Measurements from ENCODE around the gene TLL2. TPM values are rescaled to one million over a fixed set of nuclear protein-coding genes. Genes with fewer than 3 reads are reported as not detected.

The TLL2 gene
- total RNA-seq, 2 donors from 2014 or later: 0.16 TPM; not detected in 1

- ATAC-seq (no peak), DNase-seq (ENCODE audit: low spot score in 2 of 2) (no peak)
- Mint-ChIP-seq H3K27ac (no peak overlapping the region), H3K36me3 (no peaks in the 10 kb centered on the region), H3K9me3 (no peaks in the 10 kb centered on the region)
Observed at GRCh38 chr10:96418582-96418981, 95.1 kb downstream of the TLL2 start.

GRCh38 chr10:96417441-96417840, 96.3 kb downstream of the TLL2 start:
- DNase-seq (ENCODE audit: low spot score in 2 of 2) (no peak), ATAC-seq (no peak)
- H3K9me3 Mint-ChIP-seq: no peaks in the 10 kb centered on the region
- no peaks in the 10 kb centered on the region for H3K36me3 Mint-ChIP-seq
- H3K27ac Mint-ChIP-seq: no peak overlapping the region

GRCh38 chr10:96416643-96417042, 97.1 kb downstream of the TLL2 start:
- no peak for DNase-seq (ENCODE audit: low spot score in 2 of 2)
- no peak for ATAC-seq
- H3K36me3 Mint-ChIP-seq: no peaks in the 10 kb centered on the region
- H3K9me3 Mint-ChIP-seq: no peaks in the 10 kb centered on the region
- no peak overlapping the region for H3K27ac Mint-ChIP-seq

GRCh38 chr10:96415891-96416554, 97.7 kb downstream of the TLL2 start:
- no peaks in the 10 kb centered on the region for H3K36me3 Mint-ChIP-seq
- no peak for ATAC-seq
- H3K9me3 Mint-ChIP-seq: no peaks in the 10 kb centered on the region
- DNase-seq (ENCODE audit: low spot score in 2 of 2): no peak
- H3K27ac Mint-ChIP-seq: no peak overlapping the region

GRCh38 chr10:96415150-96415890, 98.4 kb downstream of the TLL2 start:
- Mint-ChIP-seq H3K9me3 (no peaks in the 10 kb centered on the region), H3K36me3 (no peaks in the 10 kb centered on the region), H3K27ac (no peak overlapping the region)
- ATAC-seq (no peak), DNase-seq (ENCODE audit: low spot score in 2 of 2) (no peak)

GRCh38 chr10:96414303-96414702, 99.4 kb downstream of the TLL2 start:
- ATAC-seq (no peak), DNase-seq (ENCODE audit: low spot score in 2 of 2) (no peak)
- Mint-ChIP-seq H3K36me3 (no peaks in the 10 kb centered on the region), H3K27ac (no peak overlapping the region), H3K9me3 (no peaks in the 10 kb centered on the region)

GRCh38 chr10:96413151-96413787, 100.5 kb downstream of the TLL2 start:
- Mint-ChIP-seq H3K36me3 (no peaks in the 10 kb centered on the region), H3K9me3 (no peaks in the 10 kb centered on the region), H3K27ac (no peak overlapping the region)
- DNase-seq (ENCODE audit: low spot score in 2 of 2) (no peak), ATAC-seq (no peak)

- no peak overlapping the region for H3K27ac Mint-ChIP-seq
- ATAC-seq: no peak
- no peaks in the 10 kb centered on the region for H3K9me3 Mint-ChIP-seq
- H3K36me3 Mint-ChIP-seq: no peaks in the 10 kb centered on the region
- no peak for DNase-seq (ENCODE audit: low spot score in 2 of 2)
Observed at GRCh38 chr10:96411716-96412320, 101.9 kb downstream of the TLL2 start.

- H3K36me3 Mint-ChIP-seq: no peaks in the 10 kb centered on the region
- DNase-seq (ENCODE audit: low spot score in 2 of 2): no peak
- H3K27ac Mint-ChIP-seq: no peak overlapping the region
- H3K9me3 Mint-ChIP-seq: no peaks in the 10 kb centered on the region
- ATAC-seq: no peak
Observed at GRCh38 chr10:96410296-96410695, 103.4 kb downstream of the TLL2 start.

GRCh38 chr10:96408201-96408600, 105.5 kb downstream of the TLL2 start:
- DNase-seq (ENCODE audit: low spot score in 2 of 2): no peak
- Mint-ChIP-seq H3K36me3 (no peaks in the 10 kb centered on the region), H3K27ac (no peak overlapping the region), H3K9me3 (no peaks in the 10 kb centered on the region)
- ATAC-seq: no peak

GRCh38 chr10:96407560-96408069, 106.1 kb downstream of the TLL2 start:
- no peaks in the 10 kb centered on the region for H3K9me3 Mint-ChIP-seq
- H3K36me3 Mint-ChIP-seq: no peaks in the 10 kb centered on the region
- no peak for ATAC-seq
- H3K27ac Mint-ChIP-seq: no peak overlapping the region
- no peak for DNase-seq (ENCODE audit: low spot score in 2 of 2)

- Mint-ChIP-seq H3K9me3 (no peaks in the 10 kb centered on the region), H3K27ac (no peak overlapping the region), H3K36me3 (no peaks in the 10 kb centered on the region)
- DNase-seq (ENCODE audit: low spot score in 2 of 2) (no peak), ATAC-seq (no peak)
Observed at GRCh38 chr10:96406091-96406490, 107.6 kb downstream of the TLL2 start.

GRCh38 chr10:96402417-96403305, 111.1 kb downstream of the TLL2 start:
- DNase-seq (ENCODE audit: low spot score in 2 of 2) (no peak), ATAC-seq (no peak)
- no peaks in the 10 kb centered on the region for H3K9me3 Mint-ChIP-seq
- no peaks in the 10 kb centered on the region for H3K36me3 Mint-ChIP-seq
- H3K27ac Mint-ChIP-seq: no peak overlapping the region

- Mint-ChIP-seq H3K27ac (no peak overlapping the region), H3K36me3 (no peaks in the 10 kb centered on the region), H3K9me3 (no peaks in the 10 kb centered on the region)
- DNase-seq (ENCODE audit: low spot score in 2 of 2) (no peak), ATAC-seq (no peak)
Observed at GRCh38 chr10:96401036-96401435, 112.7 kb downstream of the TLL2 start.

- H3K27ac Mint-ChIP-seq: no peak overlapping the region
- no peaks in the 10 kb centered on the region for H3K9me3 Mint-ChIP-seq
- no peaks in the 10 kb centered on the region for H3K36me3 Mint-ChIP-seq
- ATAC-seq (no peak), DNase-seq (ENCODE audit: low spot score in 2 of 2) (no peak)
Observed at GRCh38 chr10:96400465-96400864, 113.3 kb downstream of the TLL2 start.

GRCh38 chr10:96397902-96398301, 115.8 kb downstream of the TLL2 start:
- H3K36me3 Mint-ChIP-seq: no peaks in the 10 kb centered on the region
- DNase-seq (ENCODE audit: low spot score in 2 of 2): no peak
- H3K9me3 Mint-ChIP-seq: no peaks in the 10 kb centered on the region
- H3K27ac Mint-ChIP-seq: no peak overlapping the region
- no peak for ATAC-seq

Measured in activated naive CD4-positive, alpha-beta T cell treated with anti-CD3 and anti-CD28 coated beads, Interleukin-2, amount 50 U/mL, for 72 hours (primary cell).